Measurements from ENCODE around the gene PAX5.
"Not testable (repeated sequence)": the region's sequence is repeated elsewhere in the genome, so short reads cannot be mapped to it uniquely, and the experiment has no call there.

Gene PAX5

GRCh38 chr9:37061768-37062167 is 27.7 kb upstream of the PAX5 start:
- H3K27ac ChIP-seq (ENCODE audit: low read length) = no peak overlapping the region
- no peak overlapping the region for H3K9ac ChIP-seq (ENCODE audit: low read length)
- no peaks in the 10 kb centered on the region for H3K27me3 ChIP-seq (replicated peaks; ENCODE audit: insufficient read depth, low read length)
- no peaks in the 10 kb centered on the region for H3K36me3 ChIP-seq (replicated peaks; ENCODE audit: insufficient read depth, low read length)
- H3K4me1 ChIP-seq (ENCODE audit: low read length) = 0 out of 2 replicates have a peak, but pooled peaks cover 10% of the 10 kb centered on the region
- no peaks in the 10 kb centered on the region for H3K9me3 ChIP-seq (replicated peaks; ENCODE audit: insufficient read depth, low read length)
- H2AFZ ChIP-seq (ENCODE audit: low read length) = no peak overlapping the region
- no peaks in the 10 kb centered on the region for H3K9me2 ChIP-seq (replicated peaks; ENCODE audit: insufficient read depth, low read length)
- H3F3A ChIP-seq (ENCODE audit: insufficient read depth, low read length) = no peaks in the 10 kb centered on the region
- no peaks in the 10 kb centered on the region for H3K79me2 ChIP-seq (ENCODE audit: low read length)
- DNase-seq = no peak
- H4K20me1 ChIP-seq (ENCODE audit: insufficient read depth, low read length) = no peaks in the 10 kb centered on the region
- no peak for TF ChIP-seq EZH2phosphoT487 (IDR thresholded peaks at IDR 0.05; ENCODE audit: low read length)
- TF ChIP-seq CTCF (IDR thresholded peaks at IDR 0.05; ENCODE audit: low read length) = no peak
- no peak for TF ChIP-seq EZH2 (optimal IDR thresholded peaks at IDR 0.05; ENCODE audit: low read depth, low read length)
- no peak overlapping the region for H3K4me2 ChIP-seq (ENCODE audit: low read depth, low read length)
- H3K4me3 ChIP-seq (ENCODE audit: low read length) = no peak overlapping the region

GRCh38 chr9:37060833-37061232 is 26.8 kb upstream of the PAX5 start:
- TF ChIP-seq EZH2phosphoT487 (IDR thresholded peaks at IDR 0.05; ENCODE audit: low read length) = no peak
- no peak for TF ChIP-seq CTCF (IDR thresholded peaks at IDR 0.05; ENCODE audit: low read length)
- TF ChIP-seq EZH2 (optimal IDR thresholded peaks at IDR 0.05; ENCODE audit: low read depth, low read length) = no peak
- no peak overlapping the region for H2AFZ ChIP-seq (ENCODE audit: low read length)
- no peaks in the 10 kb centered on the region for H3K79me2 ChIP-seq (ENCODE audit: low read length)
- no peaks in the 10 kb centered on the region for H3K9me2 ChIP-seq (replicated peaks; ENCODE audit: insufficient read depth, low read length)
- H3F3A ChIP-seq (ENCODE audit: insufficient read depth, low read length) = no peaks in the 10 kb centered on the region
- H3K9ac ChIP-seq (ENCODE audit: low read length) = no peak overlapping the region
- no peak overlapping the region for H3K27ac ChIP-seq (ENCODE audit: low read length)
- DNase-seq = no peak
- H3K27me3 ChIP-seq (replicated peaks; ENCODE audit: insufficient read depth, low read length) = no peaks in the 10 kb centered on the region
- no peaks in the 10 kb centered on the region for H3K9me3 ChIP-seq (replicated peaks; ENCODE audit: insufficient read depth, low read length)
- no peaks in the 10 kb centered on the region for H4K20me1 ChIP-seq (ENCODE audit: insufficient read depth, low read length)
- H3K4me1 ChIP-seq (ENCODE audit: low read length) = 0 out of 2 replicates have a peak, but pooled peaks cover 3% of the 10 kb centered on the region
- H3K4me3 ChIP-seq (ENCODE audit: low read length) = no peak overlapping the region
- no peak overlapping the region for H3K4me2 ChIP-seq (ENCODE audit: low read depth, low read length)
- no peaks in the 10 kb centered on the region for H3K36me3 ChIP-seq (replicated peaks; ENCODE audit: insufficient read depth, low read length)

GRCh38 chr9:37056046-37056920 is 22.2 kb upstream of the PAX5 start:
- H3K36me3 ChIP-seq (replicated peaks; ENCODE audit: insufficient read depth, low read length) = no peaks in the 10 kb centered on the region
- no peaks in the 10 kb centered on the region for H3K9me3 ChIP-seq (replicated peaks; ENCODE audit: insufficient read depth, low read length)
- no peaks in the 10 kb centered on the region for H3K27me3 ChIP-seq (replicated peaks; ENCODE audit: insufficient read depth, low read length)
- H3K27ac ChIP-seq (ENCODE audit: low read length) = no peak overlapping the region
- no peak for DNase-seq
- no peak overlapping the region for H2AFZ ChIP-seq (ENCODE audit: low read length)
- no peak overlapping the region for H3K4me2 ChIP-seq (ENCODE audit: low read depth, low read length)
- no peaks in the 10 kb centered on the region for H4K20me1 ChIP-seq (ENCODE audit: insufficient read depth, low read length)
- TF ChIP-seq EZH2phosphoT487 (IDR thresholded peaks at IDR 0.05; ENCODE audit: low read length) (no peak), CTCF (IDR thresholded peaks at IDR 0.05; ENCODE audit: low read length) (no peak), EZH2 (optimal IDR thresholded peaks at IDR 0.05; ENCODE audit: low read depth, low read length) (no peak)
- no peaks in the 10 kb centered on the region for H3K9me2 ChIP-seq (replicated peaks; ENCODE audit: insufficient read depth, low read length)
- H3F3A ChIP-seq (ENCODE audit: insufficient read depth, low read length) = no peaks in the 10 kb centered on the region
- no peaks in the 10 kb centered on the region for H3K4me1 ChIP-seq (ENCODE audit: low read length)
- H3K79me2 ChIP-seq (ENCODE audit: low read length) = no peaks in the 10 kb centered on the region
- H3K9ac ChIP-seq (ENCODE audit: low read length) = no peak overlapping the region
- no peak overlapping the region for H3K4me3 ChIP-seq (ENCODE audit: low read length)

GRCh38 chr9:37054363-37054720 is 20.3 kb upstream of the PAX5 start:
- not testable (repeated sequence) for H3K4me1 ChIP-seq (ENCODE audit: low read length); DNase-seq; H3F3A ChIP-seq (ENCODE audit: insufficient read depth, low read length); H3K27ac ChIP-seq (ENCODE audit: low read length); H3K4me3 ChIP-seq (ENCODE audit: low read length); H3K36me3 ChIP-seq (replicated peaks; ENCODE audit: insufficient read depth, low read length); H2AFZ ChIP-seq (ENCODE audit: low read length); H3K9me2 ChIP-seq (replicated peaks; ENCODE audit: insufficient read depth, low read length); H3K79me2 ChIP-seq (ENCODE audit: low read length); H3K9ac ChIP-seq (ENCODE audit: low read length); H3K27me3 ChIP-seq (replicated peaks; ENCODE audit: insufficient read depth, low read length); H3K4me2 ChIP-seq (ENCODE audit: low read depth, low read length); H4K20me1 ChIP-seq (ENCODE audit: insufficient read depth, low read length); H3K9me3 ChIP-seq (replicated peaks; ENCODE audit: insufficient read depth, low read length)
